ENCODE data around the gene GH2.
"Not testable (repeated sequence)": the region's sequence is repeated elsewhere in the genome, so short reads cannot be mapped to it uniquely, and the experiment has no call there.

Gene GH2

DNA sequence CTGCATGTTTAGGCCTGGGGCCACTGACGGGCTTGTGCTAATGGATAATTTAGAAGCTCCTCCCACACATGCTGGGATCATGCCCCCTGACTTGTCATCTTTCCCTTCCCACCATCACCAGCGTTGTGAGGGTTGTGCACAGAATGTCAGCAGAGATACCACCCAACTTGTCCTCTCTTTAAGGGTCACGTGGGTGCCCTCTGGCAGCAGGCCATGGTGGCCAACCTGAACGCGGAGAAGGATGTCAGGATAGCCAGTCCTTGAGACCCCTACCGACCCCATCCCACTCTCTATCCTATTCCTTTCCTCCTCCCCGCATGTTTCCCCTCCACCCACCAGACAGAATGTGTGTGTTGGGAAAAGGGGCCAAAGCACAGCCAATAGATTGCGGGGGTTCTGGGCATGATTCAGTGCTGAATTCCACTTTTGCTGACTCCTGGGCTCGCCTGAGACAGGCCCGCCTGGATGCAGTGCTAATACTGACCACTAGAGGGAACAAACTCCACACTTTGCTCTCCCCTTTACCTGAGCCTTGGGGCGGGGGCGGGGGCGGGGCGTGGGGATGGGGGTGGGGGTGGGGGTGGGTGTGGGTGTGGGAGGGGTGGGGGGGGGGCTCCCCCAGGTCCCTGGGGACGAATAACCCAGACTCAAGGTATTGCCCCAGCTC is at the start of gene GH2:
Gene GH2 (minus strand): TSS at position 10 of the 667 bp plus-strand sequence. CDS start 143 bp downstream, outside the sequence.
- peak; percentile 62 for DNase-seq

- peak; percentile 71 for DNase-seq
Measured at GRCh38 chr17:63930951-63931575, 49.3 kb upstream of the GH2 start.

- no peak for DNase-seq
Measured at GRCh38 chr17:63929860-63930766, 48.4 kb upstream of the GH2 start.

DNA sequence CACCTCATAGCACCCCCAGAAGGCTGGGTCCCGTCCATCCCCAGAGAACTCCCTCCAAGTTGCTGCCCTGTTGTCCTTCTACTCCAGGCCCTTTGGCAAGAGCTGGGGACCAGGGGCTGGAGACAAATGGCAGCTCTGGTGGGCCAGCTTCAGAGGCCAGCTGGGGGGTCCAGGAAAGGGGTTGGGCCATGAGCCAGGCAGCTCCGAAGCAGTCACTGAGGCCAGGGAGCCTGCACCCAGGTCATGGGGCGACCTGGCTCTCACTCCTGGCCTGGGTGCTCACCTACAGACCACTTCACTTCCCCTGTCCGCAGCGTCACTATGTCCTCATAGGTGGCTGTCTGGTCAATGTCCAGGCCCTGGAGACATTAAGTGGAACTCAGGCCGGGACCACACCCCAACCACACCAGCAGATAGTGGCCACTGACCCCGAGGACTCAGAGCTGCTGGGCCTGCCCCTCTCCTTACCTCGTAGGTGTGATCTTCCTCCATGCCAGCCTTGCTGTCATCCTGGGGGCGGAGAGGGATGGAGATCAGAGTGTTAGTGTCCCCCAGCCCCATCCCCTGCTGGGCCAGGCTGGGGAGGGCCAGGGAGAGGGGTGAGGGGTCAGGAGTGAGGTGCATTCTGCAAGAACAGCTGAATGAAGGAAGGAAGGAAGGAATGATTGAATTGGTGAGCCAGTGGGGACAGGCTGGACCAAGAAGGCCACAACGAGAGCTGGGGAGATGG is 47.4 kb upstream of the GH2 start:
- no peak for DNase-seq

DNA sequence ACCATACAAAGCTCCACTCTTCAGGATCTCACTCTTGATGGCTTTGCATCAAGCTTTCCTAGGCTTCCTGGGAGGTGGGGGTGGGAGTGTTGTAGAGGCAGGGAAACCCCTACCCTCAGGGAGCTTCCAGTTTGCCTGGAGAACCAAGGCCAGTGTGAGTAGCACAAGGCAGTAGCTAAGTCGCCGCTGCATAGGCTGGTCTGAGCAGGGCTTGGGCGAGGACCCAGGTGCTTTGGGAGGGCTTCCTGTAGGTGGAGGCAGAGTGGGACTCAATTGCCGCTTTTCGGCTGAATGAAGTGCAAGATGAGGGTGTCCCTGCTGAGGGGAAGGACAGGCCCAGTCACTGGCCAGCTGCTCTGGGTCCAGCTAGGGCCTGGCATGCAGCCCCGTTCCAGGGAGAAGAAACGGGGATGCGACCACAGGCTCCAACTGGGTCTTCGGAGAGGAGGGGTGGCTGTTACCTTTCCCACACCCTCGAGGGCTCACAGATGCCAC is 46.5 kb upstream of the GH2 start:
- DNase-seq: no peak

DNA sequence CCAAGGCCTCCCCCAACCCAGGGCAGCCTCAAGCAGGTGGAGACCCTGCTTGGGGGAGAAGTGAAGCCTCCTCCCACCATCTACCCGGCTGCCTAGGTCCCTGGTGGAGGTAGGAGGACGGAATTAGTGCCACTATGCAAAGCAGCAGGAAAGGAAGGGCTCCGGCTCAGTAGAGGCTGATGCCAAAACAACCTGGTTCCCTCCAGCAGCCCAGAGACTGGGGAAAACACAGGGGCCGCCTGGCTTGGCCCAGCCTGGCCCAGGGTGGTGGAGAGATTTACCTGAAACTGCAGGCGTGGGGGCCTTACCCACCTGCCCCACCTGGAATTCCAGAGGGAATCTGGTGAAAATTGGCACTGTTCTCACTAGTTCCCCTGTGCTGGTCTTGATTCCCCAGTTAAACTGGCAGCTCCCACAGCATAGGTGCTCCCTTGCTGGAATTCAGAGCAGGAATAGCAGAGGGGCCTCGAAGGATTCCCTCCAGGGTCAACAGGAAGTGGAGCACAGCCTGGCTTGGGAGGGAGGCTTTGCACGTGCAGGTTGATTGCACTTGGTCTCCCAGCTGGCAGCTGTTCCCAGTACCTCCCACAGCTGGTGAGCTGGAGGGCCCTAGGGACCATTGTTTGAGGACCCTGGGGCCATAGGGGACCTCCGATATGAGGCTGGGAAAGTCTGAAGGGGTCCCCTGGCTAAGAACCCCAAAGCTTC is 45.9 kb upstream of the GH2 start:
- no peak for DNase-seq

- no peak for DNase-seq
Measured at GRCh38 chr17:63926164-63926563, 44.4 kb upstream of the GH2 start.

GRCh38 chr17:63925615-63926014 is 43.9 kb upstream of the GH2 start:
- DNase-seq: no peak

DNA sequence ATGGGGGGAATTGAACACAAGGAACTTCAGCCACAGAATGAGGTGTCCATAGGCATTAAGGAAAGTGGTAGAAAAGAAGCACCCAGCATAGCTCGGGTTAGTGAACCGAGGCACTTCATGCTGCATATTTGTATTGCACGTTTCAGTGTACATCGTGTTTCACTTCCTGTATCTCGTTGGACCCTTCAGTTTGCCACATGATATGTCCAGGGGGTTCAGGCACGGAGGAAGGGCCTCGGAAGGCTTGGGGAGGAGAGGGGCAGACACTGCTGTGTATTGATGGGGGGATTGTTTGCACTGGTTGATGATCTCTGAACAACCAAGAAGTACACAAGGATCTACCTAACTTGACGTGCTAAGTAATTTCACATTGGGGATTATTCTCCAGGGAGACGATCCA is 40.7 kb upstream of the GH2 start:
- not testable (repeated sequence) for DNase-seq

GRCh38 chr17:63920779-63921178 is 39.0 kb upstream of the GH2 start:
- not testable (repeated sequence) for DNase-seq

- DNase-seq: not testable (repeated sequence)
Measured at GRCh38 chr17:63920050-63920449, 38.3 kb upstream of the GH2 start.

- DNase-seq: peak; percentile 78
Measured at GRCh38 chr17:63919311-63919723, 37.6 kb upstream of the GH2 start.

GRCh38 chr17:63918789-63919305 is 37.1 kb upstream of the GH2 start, which contains the start of gene GH1:
GH1 (minus strand) TSS chr17:63918839; CDS start chr17:63918776, 63 bp downstream.
- DNase-seq: not testable (repeated sequence)

DNA sequence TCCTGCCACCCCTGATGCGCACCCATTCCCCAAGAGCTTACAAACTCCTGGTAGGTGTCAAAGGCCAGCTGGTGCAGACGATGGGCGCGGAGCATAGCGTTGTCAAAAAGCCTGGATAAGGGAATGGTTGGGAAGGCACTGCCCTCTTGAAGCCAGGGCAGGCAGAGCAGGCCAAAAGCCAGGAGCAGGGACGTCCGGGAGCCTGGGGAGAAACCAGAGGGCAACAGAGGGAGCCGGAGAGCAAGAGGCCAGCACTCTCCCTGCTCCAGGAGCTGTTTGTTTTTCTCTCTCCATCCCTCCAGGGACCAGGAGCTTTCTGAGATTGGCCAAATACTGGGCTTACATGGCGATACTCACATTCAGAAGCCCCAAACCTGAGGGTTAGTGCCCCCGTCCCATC is 36.6 kb upstream of the GH2 start:
- DNase-seq: no peak

DNA sequence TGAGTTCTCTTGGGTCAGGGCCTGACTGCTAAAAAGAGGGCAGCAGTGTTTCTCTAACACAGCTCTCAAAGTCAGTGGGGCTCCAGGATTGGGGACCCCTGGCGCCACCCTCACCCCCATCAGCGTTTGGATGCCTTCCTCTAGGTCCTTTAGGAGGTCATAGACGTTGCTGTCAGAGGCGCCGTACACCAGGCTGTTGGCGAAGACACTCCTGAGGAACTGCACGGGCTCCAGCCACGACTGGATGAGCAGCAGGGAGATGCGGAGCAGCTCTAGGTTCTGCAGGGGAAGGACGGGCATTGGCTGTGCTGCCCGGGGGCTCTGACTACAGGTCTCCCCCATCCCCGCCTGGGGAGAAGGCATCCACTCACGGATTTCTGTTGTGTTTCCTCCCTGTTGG is 35.9 kb upstream of the GH2 start:
- DNase-seq: no peak

DNA sequence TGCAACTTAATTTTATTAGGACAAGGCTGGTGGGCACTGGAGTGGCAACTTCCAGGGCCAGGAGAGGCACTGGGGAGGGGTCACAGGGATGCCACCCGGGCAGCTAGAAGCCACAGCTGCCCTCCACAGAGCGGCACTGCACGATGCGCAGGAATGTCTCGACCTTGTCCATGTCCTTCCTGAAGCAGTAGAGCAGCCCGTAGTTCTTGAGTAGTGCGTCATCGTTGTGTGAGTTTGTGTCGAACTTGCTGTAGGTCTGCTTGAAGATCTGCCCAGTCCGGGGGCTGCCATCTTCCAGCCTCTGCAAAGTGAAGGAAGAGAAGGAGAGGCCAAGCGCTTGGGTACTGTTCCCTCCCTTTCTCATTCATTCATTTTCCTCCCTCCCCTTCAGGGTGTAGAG is 35.5 kb upstream of the GH2 start:
- not testable (repeated sequence) for DNase-seq

- DNase-seq: no peak
Measured at GRCh38 chr17:63916566-63917185, 34.9 kb upstream of the GH2 start.

- DNase-seq: not testable (repeated sequence)
Measured at GRCh38 chr17:63915753-63916152, 34.0 kb upstream of the GH2 start.

DNA sequence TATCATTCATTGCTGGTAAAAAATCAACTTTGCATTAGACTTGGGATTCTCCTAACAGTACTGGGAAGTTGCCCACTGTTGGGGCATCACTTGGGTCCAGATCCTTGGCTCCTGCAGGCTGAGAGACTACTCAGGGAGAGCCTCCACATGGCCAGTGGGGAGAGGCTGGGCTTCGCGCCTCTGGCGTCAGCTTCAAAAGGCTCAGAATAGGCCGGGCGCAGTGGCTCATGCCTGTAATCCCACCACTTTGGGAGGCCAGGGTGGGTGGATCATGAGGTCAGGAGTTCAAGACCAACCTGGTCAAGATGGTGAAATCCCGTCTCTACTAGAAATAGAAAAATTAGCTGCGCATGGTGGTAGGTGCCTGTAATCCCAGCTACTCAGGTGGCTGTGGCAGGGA is 32.7 kb upstream of the GH2 start:
- no peak for DNase-seq

DNA sequence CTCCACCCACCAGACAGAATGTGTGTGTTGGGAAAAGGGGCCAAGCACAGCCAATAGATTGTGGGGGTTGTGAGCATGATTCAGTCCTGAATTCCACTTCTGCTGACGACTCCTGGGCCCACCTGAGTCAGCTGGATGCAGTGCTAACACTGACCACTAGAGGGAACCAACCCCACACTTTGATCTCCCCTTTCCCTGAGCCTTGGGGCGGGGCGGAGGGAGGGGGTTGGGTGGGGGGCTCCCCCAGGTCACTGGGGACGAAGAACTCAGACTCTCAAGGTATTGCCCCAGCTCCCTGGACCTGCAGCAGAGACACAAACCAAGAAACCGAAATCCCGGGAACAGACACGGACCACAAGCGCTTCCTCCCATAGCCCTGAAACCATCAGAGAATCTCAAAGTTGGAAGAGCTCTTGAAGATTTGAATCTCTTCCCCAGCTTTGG is 29.9 kb upstream of the GH2 start:
- peak; percentile 59 for DNase-seq

GRCh38 chr17:63911041-63911635 is 29.4 kb upstream of the GH2 start, which contains the start of gene CSHL1:
CSHL1 (minus strand) TSS chr17:63911258; CDS start chr17:63911196, 62 bp downstream.
- DNase-seq: no peak
